Activated T-helper 1 cell treated with anti-CD3 and anti-CD28 coated beads, Interleukin-2, amount 50 U/mL, for 16 hours (primary cell): ENCODE results near the gene NDUFA7.
"Not testable (repeated sequence)": the region's sequence is repeated elsewhere in the genome, so short reads cannot be mapped to it uniquely, and the experiment has no call there.

Source experiments
- DNase-seq, 2 donors: peaks; one replicate each; pipeline ENCODE4 v3.0.0-alpha.2; 2020; ENCODE audit warnings: low read depth in 1 of 2, low spot score in 1 of 2

NDUFA7 gene

GRCh38 chr19:8321067-8321985, at the start of gene NDUFA7, which contains the start of gene RPS28:
TSS of gene NDUFA7 (minus strand) at chr19:8321375. CDS start at chr19:8321358, 17 bp downstream.
TSS of gene RPS28 (plus strand) at chr19:8321496. CDS start at chr19:8321531, 35 bp downstream.
- peak; percentile 94 to 95 for DNase-seq

- no peak for DNase-seq
Observed at GRCh38 chr19:8370176-8371010, 49.2 kb upstream of the NDUFA7 start.

DNA sequence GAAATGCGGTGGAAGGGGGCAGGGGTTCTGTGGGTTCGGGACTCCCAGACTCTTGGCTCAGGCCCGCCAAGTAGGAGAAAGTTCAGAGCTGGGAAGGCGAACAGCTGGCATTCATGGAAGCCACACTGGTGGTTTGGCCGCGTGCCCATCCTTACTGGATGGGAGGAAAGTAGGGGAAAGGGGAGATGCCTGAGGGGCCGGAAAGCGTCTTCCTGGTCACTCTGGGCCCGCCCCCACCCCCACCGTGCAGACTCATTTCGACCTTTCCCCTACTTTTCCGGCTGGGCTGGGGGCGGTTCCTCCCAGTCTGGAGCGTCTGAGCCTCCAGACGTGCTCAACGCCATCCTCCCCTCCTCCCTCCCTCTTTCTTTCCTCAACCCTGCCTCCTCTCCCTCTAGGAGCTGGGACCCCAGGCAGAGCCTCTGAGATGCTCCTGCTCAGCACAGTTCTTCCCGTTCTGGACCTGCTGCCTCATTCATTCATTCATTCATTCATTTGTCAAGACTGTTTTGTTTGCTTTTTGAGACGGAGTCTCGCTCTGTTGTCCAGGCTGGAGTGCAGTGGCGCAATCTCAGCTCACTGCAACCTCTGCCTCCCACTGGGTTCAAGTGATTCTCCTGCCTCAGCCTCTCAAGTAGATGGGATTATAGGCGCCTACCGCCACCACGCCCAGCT, 46.3 kb upstream of the NDUFA7 start:
- DNase-seq: no peak

DNA sequence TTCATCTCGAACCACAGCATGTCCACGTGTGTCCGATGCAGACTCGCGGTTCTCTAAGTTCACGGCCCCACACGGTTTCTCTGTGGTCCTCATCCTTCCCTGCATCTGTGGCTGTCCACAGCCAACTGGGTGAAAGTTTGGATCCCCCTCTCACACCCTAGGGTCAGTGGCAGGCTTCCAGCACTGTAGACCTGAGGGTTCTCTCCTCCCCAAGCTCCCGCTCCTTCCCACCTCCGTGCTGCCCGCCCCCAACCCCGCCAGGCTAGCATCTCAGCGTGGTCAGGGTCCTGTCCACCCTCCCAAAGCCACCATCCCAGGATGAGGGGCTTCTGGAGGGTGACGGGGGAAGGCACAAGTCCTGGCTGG, 45.8 kb upstream of the NDUFA7 start:
- no peak for DNase-seq

GRCh38 chr19:8366121-8366581, 45.0 kb upstream of the NDUFA7 start:
- DNase-seq: no peak

GRCh38 chr19:8363803-8364771, 42.9 kb upstream of the NDUFA7 start, which contains the start of gene ANGPTL4:
TSS of gene ANGPTL4 (plus strand) at chr19:8364155. CDS start at chr19:8364322, 167 bp downstream.
- DNase-seq: peak in 1 of 2 donors; percentile 27

DNA sequence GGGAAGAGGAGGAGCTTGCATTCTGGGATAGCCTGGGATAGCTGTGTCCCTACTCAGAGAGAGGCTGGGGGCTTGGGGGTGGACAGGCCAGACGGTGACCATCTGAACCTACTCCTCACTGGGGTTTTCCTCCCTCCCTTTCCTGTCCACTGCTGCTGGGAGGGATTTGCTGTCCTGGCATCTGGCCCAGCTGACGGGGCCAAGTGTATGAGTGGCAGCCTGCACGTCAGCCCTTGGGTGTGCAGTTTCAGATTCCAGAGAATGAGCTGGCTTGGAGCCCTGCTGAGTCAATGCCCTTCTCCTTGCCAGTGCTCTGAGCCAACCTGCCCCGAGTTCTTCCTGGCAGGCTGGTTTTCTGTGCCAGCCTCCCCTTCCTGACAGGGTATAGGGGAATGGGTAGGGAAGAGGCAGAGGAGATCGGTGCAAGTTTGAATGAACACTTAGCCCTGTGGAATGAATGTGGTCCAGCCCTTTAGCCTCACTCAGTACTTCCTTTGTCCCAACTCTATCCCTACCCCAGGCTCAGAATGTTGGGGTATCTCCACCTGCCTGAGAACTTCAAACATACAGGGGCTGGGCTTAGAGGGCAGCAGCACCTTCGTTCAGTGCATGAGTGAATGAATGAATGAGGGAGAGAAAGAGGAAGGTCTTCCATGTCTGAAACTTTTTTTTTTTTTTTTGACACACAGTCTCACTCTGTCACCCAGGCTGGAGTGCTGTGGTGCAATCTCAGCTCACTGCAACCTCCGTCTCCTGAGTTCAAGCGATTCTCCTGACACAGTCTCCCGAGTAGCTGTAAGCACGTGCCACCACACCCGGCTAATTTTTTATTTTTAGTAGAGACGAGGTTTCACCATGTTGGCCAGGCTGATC, 41.0 kb upstream of the NDUFA7 start:
- no peak for DNase-seq

DNA sequence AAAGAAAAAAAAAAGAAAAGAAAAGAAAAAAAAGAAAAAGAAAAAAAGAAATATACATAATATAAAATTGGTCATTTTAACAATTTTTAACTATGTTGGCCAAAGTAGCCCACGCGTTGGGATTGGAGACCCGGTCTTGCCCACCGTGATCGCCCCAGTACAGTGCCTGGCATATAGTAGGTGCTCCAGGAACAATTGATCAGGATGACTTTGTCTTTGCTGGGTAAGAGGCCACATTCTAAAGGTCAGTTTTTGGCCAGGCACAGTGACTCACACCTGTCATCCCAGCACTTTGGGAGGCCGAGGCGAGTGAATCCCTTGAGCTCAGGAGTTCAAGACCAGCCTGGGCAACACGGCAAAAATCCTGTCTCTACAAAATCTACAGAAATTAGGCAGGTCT, 39.0 kb upstream of the NDUFA7 start:
- no peak for DNase-seq

- no peak for DNase-seq
Observed at GRCh38 chr19:8358948-8359347, 37.8 kb upstream of the NDUFA7 start.

DNA sequence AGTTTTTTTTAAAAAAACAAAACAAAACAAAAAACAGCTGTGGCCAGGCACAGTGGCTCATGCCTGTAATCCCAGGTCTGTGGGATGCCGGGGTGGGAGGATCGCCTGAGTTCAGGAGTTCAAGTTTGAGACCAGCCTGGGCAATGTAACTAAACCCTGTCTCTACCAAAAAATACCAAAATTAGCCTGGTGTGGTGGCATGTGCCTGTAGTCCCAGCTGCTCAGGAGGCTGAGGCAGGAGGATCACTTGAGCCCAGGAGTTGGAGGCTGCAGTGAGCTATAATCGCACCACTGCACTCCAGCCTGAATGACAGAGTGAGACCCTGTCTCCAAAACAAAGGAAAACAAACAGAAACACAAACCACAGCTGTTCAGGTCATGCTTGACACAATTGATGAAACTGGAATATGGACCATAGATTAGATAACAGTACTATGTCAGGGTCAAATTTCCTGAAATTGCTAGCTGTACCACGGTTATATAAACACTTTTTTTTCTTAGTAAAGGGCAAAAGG, 35.9 kb upstream of the NDUFA7 start:
- no peak for DNase-seq

DNA sequence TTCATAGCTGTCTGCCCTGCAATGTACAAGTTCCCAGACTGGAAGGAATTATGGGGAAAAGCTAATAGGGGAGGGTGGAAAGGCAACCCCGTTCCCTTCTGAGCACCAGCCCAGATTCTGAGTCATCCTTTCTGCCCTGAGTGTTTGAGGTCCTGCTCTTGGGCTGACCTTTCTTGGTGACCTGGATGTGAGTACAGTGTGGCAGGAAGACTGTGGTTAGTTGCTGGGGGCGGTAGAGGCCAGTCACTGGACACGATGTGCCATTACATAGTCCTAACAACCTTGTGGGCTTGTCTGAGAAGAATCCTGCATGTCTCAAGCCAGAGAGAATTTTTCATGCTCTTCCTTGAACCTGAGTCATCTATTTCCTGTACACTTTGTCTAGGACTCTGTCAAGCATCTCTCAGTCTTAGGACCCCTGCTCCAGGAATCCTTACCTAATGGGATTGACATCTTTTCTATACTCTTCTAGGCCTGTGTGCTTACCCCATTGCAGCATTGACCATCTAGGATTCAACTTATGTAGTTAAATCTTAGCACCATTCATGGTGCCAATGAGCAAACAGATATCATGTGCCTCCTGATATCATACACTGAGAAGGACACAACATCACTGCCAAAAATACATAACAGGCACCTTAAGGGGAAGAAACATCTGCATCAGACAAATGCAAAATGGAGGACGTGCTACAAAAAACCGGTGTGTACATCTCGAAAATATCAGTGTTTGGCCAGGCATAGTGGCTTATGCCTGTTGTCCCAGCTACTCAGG, 34.6 kb upstream of the NDUFA7 start:
- DNase-seq: no peak

- not testable (repeated sequence) for DNase-seq
Observed at GRCh38 chr19:8352845-8353244, 31.7 kb upstream of the NDUFA7 start.

DNA sequence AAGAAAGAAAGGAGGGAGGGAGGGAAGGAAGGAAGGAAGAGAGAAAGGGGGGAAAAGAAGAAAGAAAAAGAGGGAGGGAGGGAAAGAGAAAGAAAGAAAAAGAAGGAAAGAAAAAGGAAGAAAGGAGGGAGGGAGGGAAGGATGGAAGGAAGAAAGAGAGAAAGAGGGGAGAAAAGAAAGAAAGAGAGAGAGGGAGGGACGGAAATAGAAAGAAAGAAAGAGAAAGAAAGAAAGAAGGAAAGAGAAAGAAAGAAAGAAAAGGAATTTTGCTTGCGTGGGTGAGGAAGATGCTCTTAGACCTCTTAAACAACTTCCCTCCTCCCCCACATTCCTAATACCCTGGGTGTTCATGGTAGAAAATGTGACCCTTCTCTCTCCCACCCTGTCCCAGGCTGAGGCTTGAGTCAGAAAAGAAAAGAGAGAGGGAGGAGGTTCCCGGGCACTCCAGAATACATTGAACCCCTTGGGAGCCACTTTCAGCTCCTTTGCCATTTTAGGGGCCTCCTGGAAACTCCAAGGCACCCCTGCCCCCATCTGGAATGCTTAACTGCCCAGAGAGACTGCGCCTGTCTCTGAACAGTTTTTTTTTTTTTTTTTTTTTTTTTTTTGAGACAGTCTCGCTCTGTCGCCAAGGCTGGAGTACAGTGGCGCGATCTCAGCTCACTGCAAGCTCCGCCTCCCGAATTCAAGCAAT, 31.1 kb upstream of the NDUFA7 start:
- DNase-seq: no peak

GRCh38 chr19:8349629-8350372, 28.6 kb upstream of the NDUFA7 start:
- DNase-seq: not testable (repeated sequence)

DNA sequence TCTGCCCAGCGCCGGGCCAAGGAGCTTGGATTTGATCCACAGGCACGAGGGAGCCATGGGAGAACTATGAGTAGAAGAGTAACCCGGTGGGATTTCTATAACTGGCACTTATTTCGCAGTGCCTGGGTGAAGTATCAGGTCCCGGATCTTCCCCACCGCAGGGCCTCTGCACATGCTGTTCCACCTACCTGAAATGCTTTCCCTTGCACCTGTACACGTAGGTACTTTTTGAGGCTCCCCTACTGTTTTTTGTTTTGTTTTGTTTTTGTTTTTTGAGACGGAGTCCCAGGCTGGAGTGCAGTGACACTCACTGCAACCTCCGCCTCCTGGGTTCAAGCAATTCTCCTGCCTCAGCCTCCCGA, 22.3 kb upstream of the NDUFA7 start:
- no peak for DNase-seq

DNA sequence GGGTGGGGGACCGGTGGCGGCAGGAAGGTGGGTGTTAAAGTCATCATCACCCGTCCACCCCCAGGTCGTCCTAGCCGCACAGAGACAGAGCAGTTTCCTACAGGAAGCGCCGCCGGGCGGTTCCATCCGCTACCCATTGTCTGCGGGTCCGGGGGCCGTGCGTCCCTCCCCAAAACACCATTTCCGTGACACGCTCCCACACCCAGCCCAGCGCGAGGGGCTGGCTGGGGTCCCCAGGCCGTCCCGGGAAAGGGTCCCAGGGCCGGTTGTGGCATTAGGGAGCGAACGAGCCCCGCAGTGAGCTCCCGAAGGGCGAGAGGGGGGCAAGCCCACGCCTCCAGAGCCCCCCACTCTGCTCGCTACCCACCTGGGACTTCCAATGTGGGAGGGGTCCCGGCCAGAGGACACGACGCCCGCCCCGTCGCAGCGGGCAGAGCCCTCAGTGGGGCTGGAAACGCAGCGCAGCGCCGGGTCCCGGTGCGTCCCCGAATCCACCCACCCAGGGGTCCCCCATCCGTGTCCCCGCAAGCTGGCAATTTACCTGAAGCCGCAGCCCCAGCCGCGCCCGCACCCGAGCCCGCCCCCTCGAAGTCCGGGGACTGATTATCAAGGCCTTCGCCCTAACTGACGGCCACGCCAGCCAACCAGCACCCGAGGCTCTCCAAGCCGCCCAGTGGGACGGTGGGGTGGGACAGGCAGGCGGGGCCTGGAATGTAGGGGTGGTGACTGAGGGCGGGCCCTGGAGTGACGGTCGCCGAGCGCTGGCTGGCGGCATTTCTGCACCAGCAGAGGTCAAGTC, 21.7 kb upstream of the NDUFA7 start, which contains the start of gene KANK3:
TSS of gene KANK3 (minus strand) at position 579 of the 799 bp plus-strand sequence. CDS start 5,434 bp downstream, outside the sequence.
- DNase-seq: peak; percentile 80 to 86
